NCI-H1417 (cell line): ENCODE data around the gene BAG5.

Experiments
- DNase-seq, 3 experiments: peaks; one replicate each; lab custom pipeline; 2025; lab: John Stamatoyannopoulos, UW

Gene BAG5

GRCh38 chr14:103563844-103564505 is 1.5 kb upstream of the BAG5 start:
- DNase-seq: peak in 1 of 3 experiments; percentile 50

GRCh38 chr14:103563226-103563620 is 766 bp upstream of the BAG5 start:
- no peak for DNase-seq

- DNase-seq: no peak
Measured at GRCh38 chr14:103562179-103562428, 353 bp downstream of the BAG5 start.

GRCh38 chr14:103561381-103562178 is 877 bp downstream of the BAG5 start:
- peak; percentile 19 to 80 (median 71) for DNase-seq

- DNase-seq: no peak
Measured at GRCh38 chr14:103560691-103561090, 1.8 kb downstream of the BAG5 start.

GRCh38 chr14:103559766-103560165 is 2.7 kb downstream of the BAG5 start:
- DNase-seq: no peak

GRCh38 chr14:103558071-103558882 is 4.2 kb downstream of the BAG5 start:
- DNase-seq: peak in 2 of 3 experiments; percentile 36 to 94

GRCh38 chr14:103556946-103557758 is 5.3 kb downstream of the BAG5 start:
- peak in 1 of 3 experiments; percentile 17 for DNase-seq

GRCh38 chr14:103555559-103556337 is 6.7 kb downstream of the BAG5 start:
- DNase-seq: no peak

- DNase-seq: no peak
Measured at GRCh38 chr14:103552846-103553210, 9.6 kb downstream of the BAG5 start.

GRCh38 chr14:103552011-103552845 is 10.2 kb downstream of the BAG5 start:
- no peak for DNase-seq

GRCh38 chr14:103551338-103551762 is 11.1 kb downstream of the BAG5 start:
- peak in 1 of 3 experiments; percentile 39 for DNase-seq

- DNase-seq: peak; percentile 43 to 88 (median 78)
Measured at GRCh38 chr14:103550451-103551337, 11.8 kb downstream of the BAG5 start.

- peak in 1 of 3 experiments; percentile 31 for DNase-seq
Measured at GRCh38 chr14:103549361-103550311, 12.8 kb downstream of the BAG5 start.

GRCh38 chr14:103548463-103549351 is 13.8 kb downstream of the BAG5 start:
- DNase-seq: no peak

- no peak for DNase-seq
Measured at GRCh38 chr14:103547941-103548462, 14.5 kb downstream of the BAG5 start.

- no peak for DNase-seq
Measured at GRCh38 chr14:103547455-103547940, 15.0 kb downstream of the BAG5 start.
